Measurements from ENCODE around the gene RNF212B. TPM values are rescaled to one million over a fixed set of nuclear protein-coding genes. Genes with fewer than 3 reads are reported as not detected.
A peak's percentile ranks its signal among the peaks of the same experiment; 100 is the strongest.
"Not testable (repeated sequence)": the region's sequence is repeated elsewhere in the genome, so short reads cannot be mapped to it uniquely, and the experiment has no call there.

RNF212B gene
- polyA plus RNA-seq, 3 donors from 2014 or later, result not detected

DNA sequence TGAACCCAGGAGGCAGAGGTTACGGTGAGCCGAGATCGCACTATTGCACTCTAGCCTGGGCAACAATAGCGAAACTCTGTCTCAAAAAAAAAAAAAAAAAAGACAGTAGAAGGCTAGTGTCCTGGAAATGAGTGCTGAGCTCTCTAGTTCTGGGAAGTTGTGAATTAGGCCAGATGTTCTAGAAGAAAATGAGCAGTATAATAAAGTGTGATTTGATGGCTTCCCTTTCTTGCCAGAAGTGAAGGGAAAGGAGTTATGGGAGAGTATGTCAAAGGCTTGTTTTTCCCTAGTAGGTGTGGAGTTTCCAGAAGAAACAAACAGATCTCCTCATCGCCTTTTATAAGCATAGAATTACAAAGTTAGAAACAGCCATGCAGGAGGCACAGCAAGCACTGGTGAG, 20.5 kb downstream of the RNF212B start:
- Mint-ChIP-seq H3K27ac (no peak overlapping the region), H3K36me3 (no peaks in the 10 kb centered on the region), H3K4me3 (no peak overlapping the region), H3K27me3 (ENCODE audit: low read depth in 3 of 3) (peaks cover 5 to 15% (median 6%) of the 10 kb centered on the region in 3 donors), H3K4me1 (no peaks in the 10 kb centered on the region), H3K9me3 (no peaks in the 10 kb centered on the region)
- no peak for DNase-seq

DNA sequence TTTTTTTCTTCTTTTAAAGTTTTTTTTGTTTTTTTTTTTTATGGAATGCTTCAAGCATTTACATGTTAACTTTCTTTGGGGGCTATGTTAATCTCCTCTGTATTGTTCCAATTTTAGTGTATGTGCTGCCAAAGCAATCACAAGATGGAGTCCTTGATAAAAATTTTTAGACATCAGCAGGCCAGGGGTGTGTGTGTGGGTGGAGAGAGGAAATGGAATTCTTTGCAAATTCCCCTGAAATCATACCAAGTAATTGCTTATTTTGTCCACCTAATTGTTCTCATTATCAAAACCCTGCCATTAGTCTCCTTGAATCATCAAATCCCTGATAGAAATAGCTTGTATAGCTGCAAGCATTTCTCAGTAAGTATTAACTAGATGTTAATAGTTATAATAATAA, 21.7 kb downstream of the RNF212B start:
- Mint-ChIP-seq H3K27ac (no peak overlapping the region), H3K36me3 (no peaks in the 10 kb centered on the region), H3K4me1 (no peaks in the 10 kb centered on the region), H3K9me3 (no peaks in the 10 kb centered on the region), H3K4me3 (no peak overlapping the region), H3K27me3 (ENCODE audit: low read depth in 3 of 3) (peaks cover 5 to 22% (median 6%) of the 10 kb centered on the region in 3 donors)
- no peak for DNase-seq

DNA sequence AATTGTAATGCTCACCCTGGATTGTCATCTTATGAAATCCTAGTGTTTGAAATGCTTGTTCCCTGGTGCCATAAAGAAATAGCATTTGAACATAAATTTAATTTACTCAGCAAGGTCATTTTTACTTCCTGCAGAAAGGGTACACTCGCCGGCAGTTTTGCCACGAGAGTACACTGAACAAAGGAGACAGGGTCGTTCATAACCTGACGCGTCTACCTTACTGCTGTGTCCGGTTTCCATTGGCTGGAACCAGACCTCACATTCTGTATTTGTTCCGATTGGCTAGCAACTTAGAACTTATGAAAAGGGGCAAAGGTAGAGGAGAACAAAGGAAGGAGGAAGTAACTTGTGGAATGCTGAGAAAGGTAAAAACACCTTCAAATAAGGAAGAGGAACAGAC, 23.1 kb downstream of the RNF212B start:
- H3K27ac Mint-ChIP-seq, DNase-seq, H3K4me3 Mint-ChIP-seq, H3K4me1 Mint-ChIP-seq, H3K36me3 Mint-ChIP-seq, H3K9me3 Mint-ChIP-seq: not testable (repeated sequence)
- peaks cover 5 to 22% (median 8%) of the 10 kb centered on the region in 3 donors for H3K27me3 Mint-ChIP-seq (ENCODE audit: low read depth in 3 of 3)

GRCh38 chr14:23269193-23269592, 31.5 kb downstream of the RNF212B start:
- peaks cover 2 to 6% (median 4%) of the 10 kb centered on the region in 3 donors for H3K27me3 Mint-ChIP-seq (ENCODE audit: low read depth in 3 of 3)
- no peaks in the 10 kb centered on the region for H3K36me3 Mint-ChIP-seq
- H3K27ac Mint-ChIP-seq, result no peak overlapping the region
- H3K9me3 Mint-ChIP-seq, result no peaks in the 10 kb centered on the region
- no peaks in the 10 kb centered on the region for H3K4me1 Mint-ChIP-seq
- DNase-seq, result no peak
- H3K4me3 Mint-ChIP-seq, result no peak overlapping the region

GRCh38 chr14:23275412-23275811, 37.7 kb downstream of the RNF212B start:
- H3K27ac Mint-ChIP-seq, result no peak overlapping the region
- no peaks in the 10 kb centered on the region for H3K4me1 Mint-ChIP-seq
- peaks cover 0 to 8% (median 2%) of the 10 kb centered on the region in 3 donors for H3K27me3 Mint-ChIP-seq (ENCODE audit: low read depth in 3 of 3)
- H3K4me3 Mint-ChIP-seq, result no peak overlapping the region
- peaks cover 0 to 12% (median 8%) of the 10 kb centered on the region in 3 donors for H3K36me3 Mint-ChIP-seq
- H3K9me3 Mint-ChIP-seq, result no peaks in the 10 kb centered on the region
- DNase-seq, result no peak

DNA sequence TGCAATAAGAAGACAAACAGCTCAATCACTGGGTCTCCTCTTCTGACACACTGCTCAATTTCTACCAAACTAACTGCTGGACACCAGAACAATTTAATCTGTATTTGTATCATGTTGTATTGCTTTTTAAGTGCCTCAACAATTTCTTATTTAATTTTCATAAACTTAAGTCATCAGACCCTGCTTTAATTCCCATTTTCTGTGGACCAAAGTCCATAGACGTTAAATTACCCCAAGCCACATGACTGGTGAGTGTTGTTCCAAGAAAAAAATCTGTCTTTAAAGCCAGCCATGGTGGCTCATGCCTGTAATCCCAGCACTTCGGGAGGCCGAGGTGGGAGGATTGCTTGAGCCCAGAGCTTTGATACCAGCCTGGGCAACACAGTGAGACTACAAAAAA, 39.5 kb downstream of the RNF212B start:
- H3K4me1 Mint-ChIP-seq, result peaks cover 0 to 2% of the 10 kb centered on the region in 2 donors
- peak overlapping the region in 1 of 6 donors; percentile 17 for H3K27ac Mint-ChIP-seq
- H3K36me3 Mint-ChIP-seq, result peaks cover 0 to 12% (median 8%) of the 10 kb centered on the region in 3 donors
- no peaks in the 10 kb centered on the region for H3K9me3 Mint-ChIP-seq
- H3K27me3 Mint-ChIP-seq (ENCODE audit: low read depth in 3 of 3), result peaks cover 0 to 16% (median 2%) of the 10 kb centered on the region in 3 donors
- no peak for DNase-seq
- H3K4me3 Mint-ChIP-seq, result no peak overlapping the region

- not testable (repeated sequence) for H3K4me1 Mint-ChIP-seq, H3K9me3 Mint-ChIP-seq, H3K4me3 Mint-ChIP-seq, DNase-seq
- peak overlapping the region in 1 of 6 donors; percentile 17 for H3K27ac Mint-ChIP-seq
- peaks cover 0 to 12% (median 8%) of the 10 kb centered on the region in 3 donors for H3K36me3 Mint-ChIP-seq
- peaks cover 0 to 16% (median 2%) of the 10 kb centered on the region in 3 donors for H3K27me3 Mint-ChIP-seq (ENCODE audit: low read depth in 3 of 3)
Observed at GRCh38 chr14:23277928-23278327, 40.2 kb downstream of the RNF212B start.

DNA sequence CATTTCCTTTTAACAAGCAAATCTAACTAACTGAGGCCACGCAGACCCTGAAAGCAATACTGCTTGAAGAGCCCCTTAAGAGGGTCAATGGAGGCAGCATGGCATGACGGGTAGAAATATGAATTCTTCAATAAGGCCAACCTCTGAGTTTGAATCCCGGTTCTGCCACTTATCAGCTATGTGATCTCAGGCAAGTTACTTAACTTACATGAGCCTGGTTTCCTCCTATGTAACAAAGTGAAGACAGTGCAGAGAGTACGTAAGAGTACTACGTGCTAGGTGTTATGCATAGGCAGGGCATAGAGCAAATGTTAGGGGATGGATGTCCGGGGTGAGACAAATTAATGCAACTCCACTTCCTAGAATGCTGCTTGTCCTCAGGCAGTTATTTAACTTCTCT, 43.5 kb downstream of the RNF212B start:
- Mint-ChIP-seq H3K27me3 (ENCODE audit: low read depth in 3 of 3) (peaks cover 0 to 20% (median 5%) of the 10 kb centered on the region in 3 donors), H3K9me3 (no peaks in the 10 kb centered on the region), H3K4me1 (peaks cover 16 to 21% of the 10 kb centered on the region in 2 donors), H3K27ac (peak overlapping the region in 1 of 6 donors; percentile 65), H3K4me3 (no peak overlapping the region), H3K36me3 (no peaks in the 10 kb centered on the region)
- DNase-seq, result no peak

DNA sequence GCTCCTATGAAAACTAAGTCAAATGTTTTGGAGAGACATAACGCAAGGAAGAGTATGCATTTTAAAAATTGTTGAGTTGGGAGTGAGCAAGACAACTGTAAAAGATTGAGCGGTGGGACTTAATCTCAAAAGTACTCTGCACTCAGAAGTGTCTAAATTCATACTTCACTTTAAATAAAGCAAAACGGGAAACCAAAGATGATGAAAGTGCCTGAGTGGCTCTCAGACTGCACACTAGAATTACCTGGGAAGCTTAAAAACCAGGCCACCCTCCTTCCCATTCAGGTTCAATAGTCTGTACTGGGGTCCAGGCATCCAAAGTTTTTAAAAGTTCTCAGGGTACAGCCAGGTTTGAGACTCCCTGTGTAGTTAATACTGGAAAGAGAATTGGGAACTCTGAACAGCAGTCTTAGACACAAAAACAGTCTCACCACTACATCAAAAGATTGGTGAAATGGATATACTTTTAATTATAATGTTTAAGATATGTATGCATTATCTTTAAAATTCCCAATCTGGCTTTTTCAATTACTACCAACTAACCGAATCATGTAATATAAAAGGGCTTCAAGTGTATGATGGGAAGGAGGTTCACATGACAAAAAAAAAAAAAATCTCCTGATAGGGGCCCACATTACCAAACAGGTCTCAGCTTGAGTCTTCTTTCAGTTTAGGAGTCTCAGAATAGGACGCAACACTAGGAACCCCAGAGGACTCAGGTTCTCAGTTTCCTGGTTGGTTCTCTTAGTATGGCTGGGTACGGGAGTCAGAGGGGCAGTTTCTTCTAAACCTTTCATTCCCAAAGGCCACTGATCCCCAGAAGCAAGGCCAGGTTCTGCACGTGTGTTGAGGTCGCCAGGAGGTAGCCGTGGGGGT, 47.2 kb downstream of the RNF212B start:
- DNase-seq, result no peak
- Mint-ChIP-seq H3K4me3 (peak overlapping the region; percentile 85 to 99 (median 96)), H3K9me3 (no peaks in the 10 kb centered on the region), H3K36me3 (no peaks in the 10 kb centered on the region), H3K27me3 (ENCODE audit: low read depth in 3 of 3) (peaks cover 0 to 17% (median 3%) of the 10 kb centered on the region in 3 donors), H3K4me1 (peaks cover 23 to 28% of the 10 kb centered on the region in 2 donors), H3K27ac (peak overlapping the region; percentile 83 to 94 (median 88))

GRCh38 chr14:23285530-23286019, 47.8 kb downstream of the RNF212B start:
- H3K9me3 Mint-ChIP-seq, result no peaks in the 10 kb centered on the region
- DNase-seq, result no peak
- peak overlapping the region; percentile 85 to 99 (median 96) for H3K4me3 Mint-ChIP-seq
- no peaks in the 10 kb centered on the region for H3K36me3 Mint-ChIP-seq
- H3K27ac Mint-ChIP-seq, result peak overlapping the region; percentile 83 to 94 (median 88)
- H3K4me1 Mint-ChIP-seq, result peaks cover 23 to 28% of the 10 kb centered on the region in 2 donors
- peaks cover 0 to 11% (median 3%) of the 10 kb centered on the region in 3 donors for H3K27me3 Mint-ChIP-seq (ENCODE audit: low read depth in 3 of 3)

DNA sequence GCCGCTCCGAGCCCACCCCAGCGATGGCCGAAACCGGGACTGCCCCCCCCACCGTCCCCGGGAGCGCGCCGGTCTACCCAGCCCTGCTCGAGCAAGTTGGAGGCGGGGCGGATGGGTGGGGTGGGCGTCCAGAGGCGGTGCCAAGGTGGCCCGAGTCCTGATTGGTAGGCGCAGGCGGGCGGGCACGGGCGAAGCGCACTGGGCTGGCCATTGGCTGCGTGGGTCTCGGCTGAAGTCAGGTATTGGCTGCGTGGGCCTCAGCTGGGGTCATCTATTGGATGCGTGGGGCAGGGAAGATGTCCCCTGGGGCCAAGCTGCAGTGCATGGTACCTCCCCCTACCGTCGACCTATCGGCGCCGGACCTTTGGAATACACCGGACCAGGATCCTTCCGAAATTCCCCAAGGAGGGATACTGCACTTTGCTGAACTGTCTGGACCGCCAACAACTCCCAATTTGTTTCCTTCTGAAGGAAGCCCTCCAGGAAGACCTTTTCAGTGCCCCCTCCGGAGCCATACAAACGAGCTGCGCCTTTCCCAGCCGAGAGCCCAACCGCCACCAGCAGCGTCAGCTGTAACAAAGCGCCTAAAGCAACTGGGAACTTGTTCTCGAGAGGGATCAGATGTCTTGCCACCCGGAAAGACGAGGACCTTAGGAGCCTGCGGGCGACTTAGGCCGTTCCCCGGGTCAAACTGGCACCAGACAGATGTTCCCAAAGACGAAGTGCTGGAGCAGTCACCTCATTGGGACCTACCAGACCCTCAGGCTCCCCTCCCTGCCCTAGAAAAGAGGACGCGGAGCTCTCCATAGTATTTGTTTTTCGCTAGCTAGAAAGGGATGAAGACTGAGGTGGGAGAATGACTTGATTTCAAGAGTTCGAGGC, 48.5 kb downstream of the RNF212B start, which contains the start of gene HOMEZ:
Gene HOMEZ (minus strand): TSS at position 113 of the 882 bp plus-strand sequence. CDS start 180 bp downstream, outside the sequence.
- Mint-ChIP-seq H3K27ac (peak within 1 kb of the TSS; percentile 88 to 99 (median 95)), H3K9me3 (no peaks in the 10 kb centered on the region), H3K4me3 (peak within 1 kb of the TSS; percentile 92 to 99 (median 96)), H3K36me3 (no peaks in the 10 kb centered on the region), H3K27me3 (ENCODE audit: low read depth in 3 of 3) (peaks cover 0 to 8% (median 3%) of the 10 kb centered on the region in 3 donors), H3K4me1 (peaks cover 21 to 28% of the 10 kb centered on the region in 2 donors)
- DNase-seq, result peak; percentile 95 to 96 (median 96)

DNA sequence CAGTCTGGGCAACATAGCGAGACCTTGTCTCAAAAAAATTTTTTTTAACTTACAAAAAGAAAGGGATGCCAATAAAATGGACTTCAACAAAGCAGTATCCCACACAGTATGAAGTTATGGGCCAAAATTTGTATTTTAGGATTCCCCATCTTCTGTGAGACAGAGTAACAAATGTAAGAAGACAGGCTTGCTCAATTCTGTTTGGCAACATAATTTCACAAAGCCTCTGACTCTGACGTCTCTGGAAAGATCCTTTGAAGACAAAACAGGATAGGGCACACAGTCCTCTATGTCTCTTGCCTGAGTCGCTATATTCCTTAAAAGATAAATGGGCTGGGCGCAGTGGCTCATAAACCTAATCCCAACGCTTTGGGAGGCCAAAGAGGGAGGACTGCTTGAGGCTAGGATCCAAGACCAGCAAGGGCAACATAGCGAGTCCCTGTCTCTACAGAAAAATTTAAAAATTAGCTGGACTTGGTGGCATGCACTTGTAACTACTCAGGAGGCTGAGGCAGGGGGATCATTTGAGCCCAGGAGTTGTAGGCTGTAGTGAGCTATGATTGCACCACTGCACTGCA, 49.3 kb downstream of the RNF212B start:
- H3K36me3 Mint-ChIP-seq, result no peaks in the 10 kb centered on the region
- peaks cover 21 to 28% of the 10 kb centered on the region in 2 donors for H3K4me1 Mint-ChIP-seq
- peak overlapping the region; percentile 92 to 99 (median 96) for H3K4me3 Mint-ChIP-seq
- peak overlapping the region; percentile 88 to 99 (median 95) for H3K27ac Mint-ChIP-seq
- H3K9me3 Mint-ChIP-seq, result no peaks in the 10 kb centered on the region
- peaks cover 0 to 9% (median 3%) of the 10 kb centered on the region in 3 donors for H3K27me3 Mint-ChIP-seq (ENCODE audit: low read depth in 3 of 3)
- DNase-seq, result no peak

Data from immature natural killer cell (primary cell).